Activated CD8-positive, alpha-beta memory T cell treated with anti-CD3 and anti-CD28 coated beads, Interleukin-2, amount 50 U/mL, for 48 hours (primary cell): ENCODE measurements around the gene TRIM43.
"Not testable (repeated sequence)": the region's sequence is repeated elsewhere in the genome, so short reads cannot be mapped to it uniquely, and the experiment has no call there.

ENCODE experiments used
- DNase-seq: peaks from one replicate; pipeline ENCODE4 v3.0.0-alpha.2; 2020

Gene TRIM43

DNA sequence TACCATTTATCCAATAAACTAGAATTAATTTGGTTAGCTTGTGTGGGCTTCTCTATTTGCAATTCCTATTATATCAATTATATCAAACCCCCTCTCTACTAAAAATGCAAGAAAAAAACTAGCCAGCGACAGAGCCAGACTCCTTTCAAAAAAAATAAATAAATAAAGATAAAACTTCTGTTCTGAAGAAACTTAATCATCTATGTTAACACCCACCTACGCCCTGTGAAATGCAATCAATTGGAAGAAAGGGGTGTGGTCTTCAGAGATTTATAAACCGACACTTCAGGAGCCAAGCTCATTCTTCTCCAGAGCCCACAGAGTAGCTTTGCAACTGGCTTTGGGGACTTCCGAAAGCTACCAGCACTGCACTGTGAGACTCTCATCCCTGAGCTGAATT lies at the start of gene TRIM43:
TSS of gene TRIM43 (plus strand) at position 301 of the 400 bp plus-strand sequence. CDS start 2,023 bp downstream, outside the sequence.
- DNase-seq: not testable (repeated sequence)

DNA sequence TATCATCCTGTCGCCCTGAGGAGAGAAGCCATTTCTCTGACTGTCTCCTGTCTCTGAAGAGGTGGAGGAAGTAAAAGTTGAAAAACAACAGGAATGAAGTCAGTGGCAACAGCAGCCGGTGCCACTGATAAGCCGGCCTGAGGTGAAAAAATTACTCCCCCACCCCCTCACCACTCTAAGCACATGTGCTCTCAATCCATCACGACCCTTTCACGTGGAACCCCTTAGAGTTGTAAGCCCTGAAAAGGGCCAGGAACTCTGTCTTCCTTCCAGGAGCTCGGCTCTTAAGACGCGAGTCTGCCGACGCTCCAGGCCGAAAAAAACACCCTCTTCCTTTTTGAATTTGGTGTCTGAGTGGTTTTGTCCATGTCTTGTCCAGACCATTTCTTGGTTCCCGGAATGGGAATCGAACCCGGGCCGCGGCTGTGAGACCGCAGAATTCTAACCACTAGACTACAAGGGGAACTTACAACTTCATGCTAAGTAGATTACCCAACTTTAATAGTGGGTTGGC lies 40.7 kb upstream of the TRIM43 start:
- DNase-seq: no peak

DNA sequence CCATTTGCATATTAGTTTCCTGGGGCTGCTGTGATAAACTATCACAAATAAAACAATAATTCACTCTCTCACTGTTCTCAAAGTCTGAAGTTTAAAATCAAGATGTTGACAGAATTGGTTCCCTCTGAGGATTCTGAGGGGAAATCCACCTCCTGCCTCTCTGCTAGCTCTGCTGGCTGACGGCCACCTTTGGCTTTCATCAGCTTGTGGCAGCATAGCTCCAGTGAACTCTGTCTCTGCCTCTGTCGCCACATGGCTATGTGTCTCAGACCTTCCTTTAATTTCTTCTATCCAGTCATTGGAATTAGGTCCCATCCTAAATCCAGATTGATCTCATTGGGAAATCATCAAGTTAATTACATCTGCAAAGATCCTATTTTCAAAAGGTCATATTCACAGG lies 38.9 kb upstream of the TRIM43 start:
- no peak for DNase-seq

DNA sequence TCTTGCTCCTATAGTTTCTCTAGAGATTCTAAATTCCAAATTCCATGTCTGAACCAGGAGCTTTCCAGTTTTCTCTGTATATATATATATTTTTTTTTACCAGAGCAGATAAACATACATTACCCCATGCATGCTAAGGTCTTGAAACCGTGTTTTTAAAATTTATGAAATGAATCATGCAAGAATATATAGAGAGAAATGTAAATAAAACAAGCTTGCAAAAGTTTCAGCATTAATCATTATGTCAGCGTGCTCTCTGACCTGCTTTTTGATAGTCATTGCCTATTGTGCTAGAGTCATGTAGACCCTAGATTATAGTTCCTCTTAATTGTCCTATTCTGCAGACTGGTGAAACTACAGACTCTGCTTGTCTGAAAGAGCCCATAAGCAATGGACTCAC lies 22.6 kb upstream of the TRIM43 start:
- DNase-seq: no peak

DNA sequence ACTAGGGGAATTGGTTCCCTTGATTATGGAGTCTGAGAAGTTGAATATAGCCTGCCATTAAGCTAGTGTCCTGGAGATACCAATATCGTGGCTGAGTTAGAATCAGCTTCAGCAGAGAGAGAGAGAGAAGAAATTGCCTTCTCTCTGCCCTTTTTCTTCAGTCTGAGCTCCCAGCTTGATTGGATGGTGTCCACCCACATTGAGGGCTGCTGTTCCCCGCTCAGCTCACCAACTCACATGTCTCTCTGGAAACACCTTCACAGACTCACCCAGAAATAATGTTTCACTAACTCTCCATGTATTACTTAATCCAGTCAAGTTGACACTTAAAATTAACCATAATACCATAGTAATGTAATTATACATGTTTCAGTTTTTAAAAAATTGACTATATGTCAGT lies 17.9 kb upstream of the TRIM43 start:
- no peak for DNase-seq

DNA sequence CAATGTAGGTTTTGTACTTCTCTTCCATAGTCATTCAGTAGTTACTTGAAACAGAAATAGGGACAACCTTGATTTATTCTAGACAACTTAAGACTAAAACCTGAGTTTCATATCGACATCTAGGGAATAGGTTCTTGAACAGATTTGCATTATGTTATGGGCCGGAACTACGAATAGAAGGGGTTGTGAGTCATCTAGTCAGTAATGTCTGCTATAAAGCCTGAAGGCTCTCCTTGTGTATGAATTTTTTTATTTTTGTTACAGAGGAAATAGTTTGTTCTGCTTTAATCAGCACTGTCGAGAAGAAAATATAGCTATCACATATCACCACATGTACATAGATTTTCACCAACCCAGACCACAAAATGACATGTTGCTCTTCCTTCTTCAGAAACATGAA lies 17.3 kb upstream of the TRIM43 start:
- DNase-seq: no peak

DNA sequence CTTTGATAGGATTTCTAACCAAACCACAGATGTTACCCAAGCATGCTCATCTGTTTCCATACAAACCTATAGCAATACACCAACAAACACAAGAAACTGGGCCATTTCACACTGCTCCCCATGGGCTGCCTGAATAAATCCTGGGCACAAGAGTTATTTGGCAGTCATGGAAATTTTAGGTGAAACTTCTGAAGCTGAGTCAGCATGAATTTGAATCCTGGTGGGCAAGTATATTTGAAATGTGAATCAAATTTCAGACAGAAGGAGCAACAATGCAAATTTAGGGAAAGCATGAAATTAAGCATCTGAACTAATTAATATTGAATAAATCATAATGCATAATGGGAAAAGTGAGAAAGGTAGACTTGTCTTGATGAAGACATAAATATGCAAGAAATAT lies 15.9 kb upstream of the TRIM43 start:
- no peak for DNase-seq

DNA sequence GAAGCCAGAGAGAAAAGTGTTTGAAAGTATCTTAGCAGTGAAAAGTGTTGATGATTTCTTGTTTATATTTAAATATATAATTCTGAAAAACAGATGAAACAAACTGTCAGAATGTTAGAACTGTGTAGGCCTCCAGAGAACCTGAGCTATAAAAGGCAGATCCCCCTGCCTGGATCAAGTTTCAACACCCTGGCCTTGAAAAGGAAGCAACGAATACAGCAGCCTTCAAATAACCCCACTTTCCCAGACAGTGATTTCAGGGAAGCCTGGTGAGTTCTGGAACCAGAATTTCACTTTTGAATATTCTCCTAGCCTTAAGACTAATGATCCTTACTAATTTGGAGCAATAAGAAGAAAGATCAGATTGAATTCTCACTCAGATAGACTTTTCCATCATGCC lies 13.3 kb upstream of the TRIM43 start:
- no peak for DNase-seq

DNA sequence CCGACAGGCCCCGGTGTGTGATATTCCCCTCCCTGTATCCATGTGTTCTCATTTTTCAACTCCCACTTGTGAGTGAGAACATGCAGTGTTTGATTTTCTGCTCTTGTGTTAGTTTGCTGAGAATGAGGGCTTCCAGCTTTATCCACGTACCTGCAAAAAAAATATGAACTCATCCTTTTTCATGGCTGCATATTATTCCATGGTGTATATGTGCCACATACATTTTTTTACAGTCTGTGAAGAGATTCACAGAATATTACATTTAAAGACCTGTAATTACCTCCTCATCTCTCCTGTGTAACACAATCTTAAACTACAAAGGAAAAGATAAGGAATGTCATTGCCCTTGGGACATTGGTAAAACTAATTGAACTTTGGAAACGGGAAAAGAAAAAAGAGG lies 8.3 kb upstream of the TRIM43 start:
- DNase-seq: not testable (repeated sequence)

DNA sequence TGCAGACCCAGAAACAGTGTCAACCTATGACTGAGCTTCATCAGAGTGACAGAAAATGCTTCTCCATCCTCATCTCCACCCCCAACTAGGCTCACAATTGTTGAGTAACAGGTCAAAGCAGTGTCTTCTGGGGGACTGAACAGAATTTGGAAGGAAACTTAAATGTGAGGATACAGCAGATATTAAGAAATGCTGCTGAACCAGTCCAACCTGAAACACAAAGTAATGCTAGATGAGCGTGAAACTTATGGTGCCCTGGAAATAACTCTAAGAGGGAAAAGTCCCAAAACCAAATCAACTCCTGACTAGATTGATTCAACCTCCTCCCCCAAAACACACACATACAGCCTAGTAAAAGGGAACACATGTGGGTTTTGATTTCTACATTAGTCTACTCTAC lies 7.5 kb upstream of the TRIM43 start:
- DNase-seq: not testable (repeated sequence)

DNA sequence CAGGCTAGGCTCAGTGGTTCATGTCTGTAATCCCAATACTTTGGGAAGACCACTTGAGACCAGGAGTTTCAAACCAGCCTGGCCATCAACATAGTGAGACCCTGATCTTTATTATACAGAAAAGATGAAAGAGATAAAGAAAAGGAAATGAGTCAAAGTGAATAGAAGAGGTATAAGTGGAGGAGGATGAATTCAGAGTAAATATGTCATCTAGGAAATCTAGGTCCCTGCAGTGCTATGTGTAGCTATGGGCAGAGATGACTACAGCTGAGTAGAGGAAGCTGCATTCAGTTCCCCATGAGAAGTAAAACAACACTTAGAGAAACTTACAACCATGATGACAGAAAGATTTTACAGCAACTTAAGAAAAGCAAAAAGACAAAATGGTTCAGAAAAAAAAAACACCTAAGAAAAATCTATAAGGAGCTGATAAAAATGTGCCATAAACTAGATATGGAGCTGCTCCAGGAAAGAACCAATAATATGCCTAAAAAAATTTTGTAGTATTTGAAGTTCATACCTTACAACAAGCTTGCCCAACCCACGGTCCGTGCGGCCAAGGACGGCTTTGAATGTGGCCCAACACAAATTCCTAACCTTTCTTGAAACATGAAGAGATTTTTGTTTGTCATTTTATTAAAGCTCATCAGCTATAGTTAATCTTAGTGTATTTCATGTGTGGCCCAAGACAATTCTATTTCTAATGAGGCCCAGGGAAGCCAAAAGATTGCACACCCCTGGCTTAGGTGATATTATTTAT lies 1.8 kb upstream of the TRIM43 start:
- DNase-seq: not testable (repeated sequence)

DNA sequence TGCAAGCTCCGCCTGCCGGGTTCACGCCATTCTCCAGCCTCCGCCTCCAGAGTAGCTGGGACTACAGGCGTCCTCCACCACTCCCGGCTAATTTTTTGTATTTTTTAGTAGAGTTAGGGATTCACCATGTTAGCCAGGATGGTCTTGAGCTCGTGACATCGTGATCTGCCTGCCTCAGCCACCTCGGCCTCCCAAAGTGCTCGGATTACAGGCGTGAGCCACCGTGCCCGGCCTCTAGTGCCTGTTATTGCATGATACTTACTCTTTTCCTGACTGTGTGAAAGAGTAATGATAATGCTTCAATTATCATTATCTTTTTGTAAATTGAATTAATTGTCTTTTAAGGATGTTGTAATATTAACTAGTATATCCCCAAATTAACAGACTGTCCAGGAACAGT lies 1.2 kb downstream of the TRIM43 start:
- DNase-seq: not testable (repeated sequence)

DNA sequence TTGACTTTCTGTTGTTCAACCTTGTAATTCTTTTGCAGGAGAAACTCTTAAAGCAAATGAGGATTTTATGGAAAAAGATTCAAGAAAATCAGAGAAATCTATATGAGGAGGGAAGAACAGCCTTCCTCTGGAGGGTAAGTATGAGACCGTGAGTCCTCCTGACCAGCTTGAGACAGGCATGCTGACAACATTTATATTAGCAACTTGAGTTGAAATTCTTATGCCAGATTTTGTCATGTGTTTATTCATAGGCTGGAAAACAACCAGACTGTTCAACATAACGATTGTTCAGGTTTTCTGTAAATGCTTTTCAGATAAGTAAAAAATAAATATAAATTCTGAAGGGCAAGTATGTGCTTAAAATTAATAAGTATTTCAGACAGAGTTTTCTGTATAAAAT lies 3.2 kb downstream of the TRIM43 start:
- DNase-seq: not testable (repeated sequence)

DNA sequence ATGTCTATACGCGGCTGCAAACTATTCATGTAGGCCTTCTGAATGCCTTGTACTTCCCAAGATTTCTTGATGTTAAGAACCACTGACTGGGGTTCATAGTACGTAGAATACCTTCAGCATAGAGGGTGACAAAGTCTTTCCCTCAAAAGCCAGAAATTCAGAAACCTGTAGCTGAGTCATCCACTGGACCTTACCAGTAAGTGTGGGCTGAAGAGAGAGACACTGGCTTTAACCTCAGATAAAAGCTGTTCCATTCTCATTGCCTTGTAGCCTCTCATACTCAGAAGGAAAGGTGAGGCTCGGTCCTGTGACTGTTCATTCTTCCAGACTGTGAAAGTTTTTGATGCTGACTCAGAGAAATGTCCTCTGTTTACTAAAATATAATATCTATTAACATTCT lies 9.5 kb downstream of the TRIM43 start:
- DNase-seq: not testable (repeated sequence)

DNA sequence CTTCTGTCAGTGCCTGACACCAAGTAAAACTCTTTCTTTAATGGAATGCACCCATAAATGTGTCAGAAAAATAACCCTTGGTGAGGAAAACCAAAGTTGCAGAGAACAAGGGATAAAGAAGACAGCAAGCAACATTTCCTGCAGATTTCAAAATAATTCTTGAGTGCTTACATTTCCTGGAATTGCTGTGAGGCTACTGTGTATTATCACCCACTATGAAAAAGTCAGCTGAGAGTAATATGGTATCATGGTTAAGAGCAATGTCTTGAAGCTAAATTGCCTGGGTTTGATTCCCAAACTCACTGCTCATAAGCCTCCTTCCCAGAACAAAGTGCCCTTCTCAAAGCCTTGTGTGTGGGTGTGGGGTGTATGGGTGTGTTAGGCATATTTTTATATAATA lies 10.3 kb downstream of the TRIM43 start:
- not testable (repeated sequence) for DNase-seq

DNA sequence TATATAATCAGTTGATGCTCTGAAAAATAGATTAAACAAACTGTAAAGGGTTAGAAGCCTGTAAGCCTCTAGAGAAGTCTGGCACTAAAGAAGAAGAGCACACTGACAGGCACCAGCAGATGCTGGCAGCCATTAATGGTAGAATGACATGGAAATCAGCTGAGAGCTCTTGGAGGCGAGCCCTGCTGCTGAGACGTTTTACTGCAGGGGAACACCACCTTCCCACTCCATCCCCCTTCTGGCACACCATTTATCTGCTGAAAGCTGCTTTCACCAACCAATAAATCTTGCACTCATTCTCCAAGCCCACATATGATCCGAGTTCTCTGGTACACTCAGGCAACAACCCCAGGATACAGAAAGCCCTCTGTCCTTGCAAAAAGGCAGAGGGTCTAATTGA lies 16.6 kb downstream of the TRIM43 start:
- not testable (repeated sequence) for DNase-seq

DNA sequence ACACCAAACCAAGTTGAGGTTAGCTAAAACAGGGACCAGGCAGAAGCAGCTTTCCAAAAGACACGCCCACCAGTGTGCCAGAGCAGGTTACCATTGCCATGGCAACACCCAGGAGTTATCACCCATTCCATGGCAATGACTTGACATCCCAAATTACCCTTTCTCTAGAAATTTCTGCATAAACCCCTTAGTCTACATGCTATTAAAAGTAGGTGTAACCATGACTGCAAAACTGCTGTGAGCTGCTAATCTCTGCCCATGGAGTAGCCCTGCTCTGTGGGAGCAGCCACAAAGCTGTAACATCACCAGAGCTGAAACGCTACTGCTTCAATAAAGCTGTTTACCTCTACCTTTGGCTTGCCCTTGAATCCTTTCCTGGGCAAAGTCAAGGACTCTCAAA lies 18.0 kb downstream of the TRIM43 start:
- not testable (repeated sequence) for DNase-seq

DNA sequence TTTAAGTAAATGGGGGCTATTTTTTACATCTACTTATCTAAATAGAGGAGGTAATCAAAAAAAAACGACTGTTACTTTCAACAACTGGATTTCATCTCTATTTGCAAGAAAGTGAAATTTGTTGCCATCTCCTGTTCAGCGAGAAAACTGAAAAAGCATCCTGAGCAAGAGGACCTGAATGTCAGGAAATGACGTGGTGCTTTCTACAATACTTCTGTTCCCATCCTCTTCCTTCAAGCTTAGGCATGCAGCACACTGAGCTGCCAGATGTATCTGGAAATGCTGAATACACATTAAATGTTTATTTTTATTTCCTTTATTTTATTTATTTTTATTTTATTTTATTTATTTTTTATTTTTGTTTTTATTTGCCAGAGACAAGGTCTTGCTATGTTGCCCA lies 21.2 kb downstream of the TRIM43 start:
- DNase-seq: not testable (repeated sequence)

DNA sequence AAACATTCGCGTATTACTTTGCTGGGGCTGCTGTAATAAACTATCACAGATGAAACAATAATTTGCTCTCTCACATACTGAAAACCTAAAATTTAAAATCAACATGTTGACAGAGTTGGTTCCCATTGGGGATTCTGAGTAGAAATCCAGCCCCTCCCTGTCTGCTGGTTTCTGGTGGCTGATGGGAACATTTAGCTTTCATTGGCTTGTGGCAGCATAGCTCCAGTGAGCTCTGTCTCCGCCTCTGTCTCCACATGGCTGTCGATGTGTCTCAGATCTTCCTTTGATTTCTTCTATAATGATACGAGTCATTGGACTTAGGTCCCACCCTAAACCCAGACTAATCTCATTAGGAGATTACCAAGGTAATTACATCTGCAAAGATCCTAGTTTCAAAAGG lies 30.9 kb downstream of the TRIM43 start:
- DNase-seq: not testable (repeated sequence)

DNA sequence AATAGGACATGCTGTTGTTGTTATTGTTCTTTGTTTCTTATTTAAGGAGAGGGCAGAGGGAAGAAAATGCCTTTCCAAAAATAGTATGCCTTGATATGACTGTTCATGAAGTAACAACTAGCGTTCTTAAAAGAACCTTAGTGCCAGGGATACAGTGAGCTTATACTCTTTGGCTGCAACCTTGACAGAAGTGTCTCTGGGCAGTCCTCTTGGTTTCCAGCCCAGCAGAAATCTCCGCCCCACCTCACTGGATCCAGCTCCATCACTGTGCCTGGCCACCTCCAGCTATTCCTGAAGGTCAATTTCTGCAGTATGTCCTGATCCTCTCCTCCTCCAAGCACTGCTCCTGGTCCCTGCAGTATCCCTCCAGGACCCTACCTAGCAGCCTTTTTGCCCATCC lies 39.2 kb downstream of the TRIM43 start:
- not testable (repeated sequence) for DNase-seq

DNA sequence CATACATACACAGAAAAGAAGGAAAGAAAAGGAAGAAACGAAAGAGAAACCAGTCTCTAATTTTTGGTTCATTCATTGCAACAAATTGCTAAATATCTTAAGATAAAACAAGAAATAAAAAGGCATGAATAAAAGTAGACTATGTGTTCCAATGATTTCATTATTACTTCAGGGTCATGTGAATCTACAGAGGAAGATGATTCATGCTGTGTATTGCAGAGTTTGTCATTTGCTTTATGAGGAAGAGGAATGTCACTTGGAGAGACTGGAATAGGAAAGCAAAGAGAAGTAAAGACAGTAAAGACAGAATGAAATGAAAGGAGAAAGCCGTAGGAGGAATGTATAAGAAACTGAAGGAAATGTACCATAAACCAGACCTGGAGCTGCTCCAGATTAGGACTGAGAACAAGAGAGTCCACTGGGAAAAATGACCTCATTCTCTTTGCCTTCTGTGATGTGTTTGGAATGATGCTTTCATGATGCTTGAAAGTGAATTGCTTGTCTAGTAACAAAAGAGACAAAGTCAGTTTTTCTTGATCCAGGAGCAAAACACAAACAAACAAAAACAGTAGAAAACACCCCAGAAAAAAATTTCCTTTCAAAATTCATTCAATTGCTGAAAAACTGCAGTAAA lies 41.9 kb downstream of the TRIM43 start:
- not testable (repeated sequence) for DNase-seq

DNA sequence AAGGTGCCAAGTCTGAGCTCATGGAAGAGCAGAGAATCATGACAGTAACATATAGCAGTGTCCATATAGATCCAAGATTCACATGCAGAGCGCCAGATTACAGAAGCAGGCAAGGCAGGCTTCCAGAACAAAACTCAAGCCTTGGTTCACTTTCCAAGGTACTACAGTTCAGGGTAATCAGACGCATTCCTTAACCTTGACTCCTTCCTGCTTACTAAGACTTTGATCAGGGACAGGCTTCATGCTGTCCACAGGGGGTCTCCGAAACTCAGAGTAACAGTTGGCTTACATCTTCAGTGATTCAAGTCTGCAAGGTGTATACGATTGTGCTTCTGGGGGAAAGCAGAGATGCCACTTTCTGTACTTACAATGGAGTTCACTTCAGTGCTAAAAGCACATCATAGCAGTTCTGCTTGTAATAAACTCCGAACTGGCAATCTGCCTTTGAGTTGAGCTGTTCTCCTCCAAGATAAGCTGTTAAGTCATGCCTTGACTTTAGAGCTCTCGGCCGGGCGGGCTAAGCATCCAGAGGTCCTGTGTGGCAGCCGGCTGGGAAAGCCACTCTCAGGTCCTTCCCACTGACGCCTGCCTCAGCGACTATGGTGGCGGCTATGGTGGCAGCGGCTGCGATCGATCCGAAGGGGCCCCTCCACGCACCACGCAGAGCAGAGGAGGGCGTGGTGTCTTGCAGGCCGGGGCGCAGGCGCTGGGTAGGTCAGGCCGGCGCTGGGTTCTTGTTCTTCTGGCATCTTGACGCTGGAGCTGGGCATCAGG lies 48.9 kb downstream of the TRIM43 start:
- DNase-seq: not testable (repeated sequence)

DNA sequence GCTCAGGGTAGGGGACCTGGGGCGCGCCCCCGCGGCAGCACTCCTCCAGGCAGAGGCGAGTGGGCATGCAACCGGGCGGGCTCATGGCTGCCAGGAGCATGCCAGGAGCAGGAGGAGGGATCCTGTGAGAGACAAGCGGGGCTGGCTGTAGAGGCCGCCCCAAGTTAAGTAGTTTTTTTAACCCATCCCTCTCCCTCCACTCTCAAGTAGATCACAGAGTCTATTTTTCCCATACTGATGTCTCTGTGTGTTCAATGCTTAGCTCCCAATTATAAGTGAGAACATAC lies 49.4 kb downstream of the TRIM43 start:
- not testable (repeated sequence) for DNase-seq

DNA sequence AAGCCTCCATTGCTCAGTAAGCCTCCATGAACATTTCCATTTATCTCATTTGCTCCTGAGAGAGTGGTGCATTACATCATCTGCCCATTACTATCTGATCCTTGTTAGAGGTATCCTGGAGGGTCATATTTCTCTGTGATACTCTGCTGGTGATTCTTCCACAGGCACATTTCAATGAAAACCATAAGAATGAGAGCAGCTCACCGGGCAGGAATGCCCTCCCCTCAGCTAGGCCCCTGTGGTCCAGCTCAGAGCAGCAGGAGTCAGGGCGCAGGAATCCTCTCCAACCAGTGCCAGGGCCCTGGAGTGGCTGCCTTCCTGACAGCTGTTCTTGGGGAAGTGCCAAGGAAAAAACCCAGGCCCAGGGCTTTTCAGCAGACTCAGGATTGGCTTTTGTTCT lies 50.0 kb downstream of the TRIM43 start:
- not testable (repeated sequence) for DNase-seq
